ENCODE measurements around the gene HOXC4.
"Not testable (repeated sequence)": the region's sequence is repeated elsewhere in the genome, so short reads cannot be mapped to it uniquely, and the experiment has no call there.

Gene HOXC4

DNA sequence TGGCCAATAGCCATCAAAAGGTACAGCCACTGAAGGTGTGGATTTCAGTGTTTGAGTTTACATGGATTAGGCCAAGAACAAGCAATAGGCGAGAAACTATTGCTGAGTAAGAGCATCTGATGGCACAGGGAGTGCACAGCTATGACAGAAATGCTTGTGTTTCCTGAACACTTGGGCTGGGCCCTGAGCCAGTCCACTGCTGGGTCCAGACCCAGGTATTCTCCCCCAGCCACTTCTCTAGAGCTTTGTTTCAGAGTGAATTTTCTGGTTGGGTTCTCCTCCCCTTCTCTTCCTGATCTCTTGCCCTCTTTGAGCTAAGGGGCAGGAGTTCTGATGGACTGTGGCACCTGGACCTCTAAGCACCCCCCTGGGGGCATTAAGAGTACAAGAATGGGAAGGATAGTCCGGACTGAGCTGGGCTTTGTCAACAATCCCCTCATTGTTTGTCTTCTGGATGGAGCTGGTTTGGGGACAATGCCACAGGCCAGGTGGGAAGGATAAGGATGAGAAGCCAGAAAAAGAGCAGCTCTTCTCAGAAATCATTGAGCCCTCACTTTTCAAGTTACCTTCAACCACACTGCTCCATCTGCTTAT, 12.4 kb upstream of the HOXC4 start:
- no peak overlapping the region for H3K27ac Mint-ChIP-seq
- H3K27me3 Mint-ChIP-seq, result peaks cover 66% of the 10 kb centered on the region
- no peaks in the 10 kb centered on the region for H3K9me3 Mint-ChIP-seq
- H3K4me1 Mint-ChIP-seq, result peaks cover 4% of the 10 kb centered on the region
- H3K4me3 Mint-ChIP-seq, result no peak overlapping the region
- H3K36me3 Mint-ChIP-seq, result no peaks in the 10 kb centered on the region

DNA sequence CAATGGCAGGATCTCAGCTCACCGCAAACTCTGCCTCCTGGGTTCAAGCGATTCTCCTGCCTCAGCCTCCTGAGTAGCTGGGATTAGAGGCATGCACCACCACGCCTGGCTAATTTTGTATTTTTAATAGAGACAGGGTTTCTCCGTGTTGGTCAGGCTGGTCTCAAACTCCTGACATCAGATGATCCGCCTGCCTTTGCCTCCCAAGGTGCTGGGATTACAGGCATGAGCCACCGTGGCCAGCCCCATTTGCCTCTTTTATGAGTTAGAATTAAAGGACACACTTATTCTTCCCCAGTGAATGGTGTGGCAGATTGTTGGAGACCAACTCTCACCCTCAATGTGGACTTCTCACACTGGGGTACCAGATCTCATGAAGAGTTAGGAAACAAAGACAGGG, 11.6 kb upstream of the HOXC4 start:
- H3K4me3 Mint-ChIP-seq, H3K36me3 Mint-ChIP-seq, H3K27ac Mint-ChIP-seq, H3K9me3 Mint-ChIP-seq: not testable (repeated sequence)
- Mint-ChIP-seq H3K27me3 (peaks cover 70% of the 10 kb centered on the region), H3K4me1 (peaks cover 10% of the 10 kb centered on the region)

DNA sequence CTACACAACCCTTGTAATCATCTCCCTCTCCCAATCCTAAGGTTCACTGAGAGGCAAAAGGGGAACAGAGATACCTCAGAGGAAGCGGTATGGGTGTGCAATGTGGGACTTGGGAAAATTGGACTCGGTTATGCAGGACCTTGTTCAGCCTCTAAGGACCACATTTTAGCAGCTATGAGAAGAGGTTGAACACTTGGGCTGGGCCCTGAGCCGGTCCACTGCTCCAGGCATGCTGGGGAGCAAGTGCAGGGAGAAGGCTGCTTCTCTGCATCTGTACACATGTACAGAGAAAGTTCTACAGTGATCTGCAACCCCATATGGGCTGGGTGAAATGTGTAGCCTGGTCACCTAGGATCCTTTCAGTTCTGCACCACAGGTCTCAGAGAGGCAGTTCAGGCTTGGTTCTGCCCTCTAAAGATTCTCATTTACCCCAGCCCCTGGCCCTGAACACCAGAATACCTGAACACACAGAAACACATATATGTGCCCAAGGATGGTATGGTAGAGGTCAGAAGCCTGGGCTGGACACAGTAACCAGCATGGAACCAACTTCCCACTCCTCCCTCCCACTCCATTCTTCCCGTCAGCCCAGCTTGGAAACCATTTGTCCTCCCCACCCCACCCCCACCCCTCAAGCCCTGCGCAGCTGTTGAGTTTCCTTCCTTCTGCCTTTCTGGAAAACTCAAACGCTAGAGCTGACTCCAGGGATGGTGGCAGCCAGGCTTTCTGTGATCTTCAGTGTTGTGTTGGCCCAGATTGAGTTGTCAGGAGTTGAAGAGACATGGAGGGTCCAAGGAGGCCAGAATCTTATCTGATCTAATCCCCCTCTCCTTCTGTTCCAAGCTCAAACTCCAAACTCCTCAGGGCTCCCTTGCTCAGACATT, 10.4 kb upstream of the HOXC4 start:
- Mint-ChIP-seq H3K27ac (no peak overlapping the region), H3K27me3 (peaks cover 69% of the 10 kb centered on the region), H3K36me3 (no peaks in the 10 kb centered on the region), H3K4me3 (no peak overlapping the region), H3K9me3 (no peaks in the 10 kb centered on the region), H3K4me1 (peaks cover 16% of the 10 kb centered on the region)

DNA sequence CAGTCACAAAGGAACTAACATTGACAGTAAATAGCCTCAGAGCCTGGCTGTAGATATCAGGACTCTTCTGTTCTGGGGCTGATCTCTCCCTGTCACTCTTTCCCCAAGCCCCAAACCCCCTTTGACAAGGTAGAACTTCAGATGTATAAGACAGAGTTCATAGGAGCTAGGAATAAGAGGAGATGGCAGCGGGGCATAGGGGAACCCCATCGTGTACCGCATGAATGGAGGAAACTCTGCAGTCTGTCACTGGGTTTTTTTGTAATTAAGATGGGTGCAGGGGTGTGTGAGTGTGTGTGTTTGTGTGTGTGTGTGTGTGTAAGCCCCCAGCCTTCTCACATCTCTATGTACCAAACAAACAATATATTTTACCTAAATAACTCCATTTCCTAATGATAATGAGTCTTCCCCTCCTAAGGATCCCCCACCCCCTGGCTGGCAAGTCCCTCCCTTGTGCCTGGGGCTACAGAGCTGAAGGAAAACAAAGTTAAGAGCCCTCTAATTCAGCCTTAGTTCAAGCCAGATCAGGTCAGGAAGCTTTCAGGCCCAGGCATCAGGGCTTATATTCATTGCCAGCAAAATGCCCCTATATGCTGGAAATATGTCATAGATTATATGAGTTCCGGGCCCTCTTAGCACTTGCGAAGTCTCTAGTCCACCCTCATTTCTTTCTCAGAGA, 9.1 kb upstream of the HOXC4 start:
- Mint-ChIP-seq H3K27me3 (peaks cover 71% of the 10 kb centered on the region), H3K9me3 (no peaks in the 10 kb centered on the region), H3K4me1 (peaks cover 16% of the 10 kb centered on the region), H3K27ac (no peak overlapping the region), H3K36me3 (no peaks in the 10 kb centered on the region), H3K4me3 (no peak overlapping the region)

DNA sequence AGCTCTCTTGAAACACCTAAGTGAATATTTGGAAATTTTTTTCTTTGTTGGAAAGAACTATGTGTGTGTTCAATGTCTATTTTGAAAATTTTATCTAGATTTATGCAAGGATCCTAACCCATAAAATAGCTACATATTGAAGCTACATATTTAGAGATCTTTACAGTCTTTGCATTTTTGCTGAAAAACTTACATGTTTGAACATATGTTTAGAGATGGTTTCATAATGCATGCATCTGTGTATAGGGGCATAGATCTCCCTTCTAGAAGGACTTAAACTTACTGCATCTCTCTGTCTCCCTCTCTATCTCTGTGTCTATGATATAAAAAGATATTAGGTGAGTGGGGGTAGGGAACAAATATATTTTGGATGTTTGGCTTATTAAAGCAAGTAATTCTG, 8.2 kb upstream of the HOXC4 start:
- Mint-ChIP-seq H3K27me3 (peaks cover 72% of the 10 kb centered on the region), H3K27ac (no peak overlapping the region), H3K36me3 (no peaks in the 10 kb centered on the region), H3K9me3 (no peaks in the 10 kb centered on the region), H3K4me1 (peaks cover 23% of the 10 kb centered on the region), H3K4me3 (no peak overlapping the region)

DNA sequence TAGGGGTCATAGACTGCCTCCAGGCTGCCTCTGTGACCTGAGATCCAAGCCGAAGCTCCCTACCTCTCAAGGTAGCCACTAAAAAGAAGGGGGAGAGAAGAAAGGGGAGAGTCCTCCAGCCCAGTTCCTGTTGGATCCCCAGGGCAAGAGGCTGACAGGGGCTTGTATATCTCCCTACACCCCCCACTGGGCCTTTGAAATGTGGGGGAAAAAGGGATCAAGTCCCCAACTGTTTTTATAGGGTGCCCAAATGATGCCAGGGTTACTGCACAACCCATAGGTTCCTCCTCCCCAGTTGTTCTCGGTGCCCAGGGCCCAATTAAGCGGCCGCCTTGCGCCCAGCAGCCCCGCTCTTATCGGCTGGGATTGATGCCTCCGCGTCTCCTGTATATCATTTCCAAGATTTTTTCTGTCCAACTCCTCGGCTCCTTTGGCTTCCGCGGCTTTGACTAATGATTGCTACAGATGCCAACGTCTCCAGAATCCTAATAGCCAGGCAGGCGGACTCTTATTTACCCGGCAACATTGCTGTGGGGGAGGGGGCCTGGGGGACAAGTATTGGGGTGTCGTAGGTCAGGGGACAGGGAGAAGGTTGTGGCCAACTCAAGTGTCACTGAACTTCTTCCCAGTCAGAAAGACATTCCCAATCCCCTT, 7.6 kb upstream of the HOXC4 start:
- Mint-ChIP-seq H3K4me1 (peaks cover 25% of the 10 kb centered on the region), H3K27ac (no peak overlapping the region), H3K27me3 (peaks cover 73% of the 10 kb centered on the region), H3K36me3 (no peaks in the 10 kb centered on the region), H3K4me3 (no peak overlapping the region), H3K9me3 (no peaks in the 10 kb centered on the region)

DNA sequence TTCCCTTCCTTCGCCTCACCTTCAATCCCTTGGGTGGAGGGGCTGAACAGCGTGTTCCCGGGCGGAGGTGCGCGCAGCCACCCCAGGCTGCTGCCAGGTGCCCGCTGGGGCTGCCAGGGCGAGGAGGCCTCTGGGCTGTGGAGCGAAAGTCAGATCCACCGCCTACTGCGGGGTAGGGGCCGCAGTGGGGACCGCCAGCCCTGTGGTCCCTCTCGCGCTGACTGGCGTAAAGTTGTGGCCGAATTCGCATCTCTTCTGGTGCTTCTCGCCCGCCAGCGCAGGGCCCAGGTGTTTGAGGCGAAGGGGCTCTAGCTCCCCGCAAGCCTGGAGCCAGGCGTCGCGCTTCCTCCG, 6.9 kb upstream of the HOXC4 start:
- Mint-ChIP-seq H3K36me3 (no peaks in the 10 kb centered on the region), H3K9me3 (no peaks in the 10 kb centered on the region), H3K4me1 (peaks cover 30% of the 10 kb centered on the region), H3K27me3 (peaks cover 73% of the 10 kb centered on the region), H3K4me3 (peak overlapping the region; percentile 49), H3K27ac (no peak overlapping the region)

DNA sequence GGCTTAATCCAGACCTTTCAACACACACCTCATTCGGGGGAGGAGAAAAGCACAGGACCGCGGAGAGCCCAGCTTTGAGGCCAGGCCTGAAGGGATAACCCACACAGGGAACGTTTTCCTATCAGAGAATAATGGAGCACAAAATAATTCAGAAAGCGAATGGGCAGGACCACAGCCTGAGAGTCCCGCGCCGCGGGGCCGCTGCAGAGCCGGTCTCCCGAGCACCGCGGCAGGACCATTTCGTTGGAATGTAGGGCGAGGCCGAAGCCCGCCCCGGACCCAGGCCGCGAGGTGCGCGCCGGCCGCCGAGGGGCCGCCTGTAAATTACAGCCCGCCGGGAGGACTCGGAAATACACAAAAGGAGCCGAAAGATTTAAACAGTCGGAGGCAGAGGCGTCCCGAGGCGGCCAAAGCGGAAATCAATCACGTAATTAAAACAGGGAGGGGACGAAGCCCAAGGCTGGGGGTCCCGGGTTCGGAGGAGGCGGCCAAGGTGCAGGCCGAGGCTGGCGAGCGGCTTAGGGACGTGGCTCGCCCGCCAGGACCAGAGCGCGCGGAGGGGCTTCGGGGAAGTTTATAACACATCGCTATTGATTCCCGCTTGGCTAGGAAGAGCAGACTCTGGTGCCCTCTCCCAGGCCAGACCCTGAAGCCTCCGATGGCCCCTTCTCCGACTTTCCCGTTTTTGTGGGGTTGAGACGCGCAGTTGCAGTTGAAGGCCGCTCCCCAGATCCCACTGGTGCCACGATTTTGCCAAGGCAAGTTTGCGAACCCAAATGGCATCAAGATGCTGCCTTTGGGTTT, 6.3 kb upstream of the HOXC4 start:
- Mint-ChIP-seq H3K36me3 (no peaks in the 10 kb centered on the region), H3K9me3 (no peaks in the 10 kb centered on the region), H3K27me3 (peaks cover 75% of the 10 kb centered on the region), H3K4me1 (peaks cover 34% of the 10 kb centered on the region), H3K27ac (no peak overlapping the region), H3K4me3 (peak overlapping the region; percentile 49)

DNA sequence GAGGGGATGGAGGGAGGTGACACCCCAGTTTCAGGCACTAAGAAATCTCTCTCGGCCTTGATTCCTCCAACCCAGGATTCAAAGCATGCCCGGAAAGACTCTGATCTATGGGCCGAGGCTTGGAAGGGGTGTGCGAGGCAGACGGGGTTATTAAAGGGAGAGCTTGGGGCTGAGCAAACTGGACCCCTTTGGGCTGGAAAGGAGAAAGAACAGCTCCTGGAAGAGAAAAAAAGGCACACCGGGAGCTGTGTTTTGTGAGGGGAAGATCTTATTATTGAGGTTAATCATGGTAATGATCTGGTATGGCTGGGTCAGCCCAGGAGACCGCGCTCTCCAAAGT, 5.7 kb upstream of the HOXC4 start:
- Mint-ChIP-seq H3K9me3 (no peaks in the 10 kb centered on the region), H3K36me3 (no peaks in the 10 kb centered on the region), H3K27me3 (peaks cover 75% of the 10 kb centered on the region), H3K27ac (no peak overlapping the region), H3K4me3 (no peak overlapping the region), H3K4me1 (peaks cover 38% of the 10 kb centered on the region)

DNA sequence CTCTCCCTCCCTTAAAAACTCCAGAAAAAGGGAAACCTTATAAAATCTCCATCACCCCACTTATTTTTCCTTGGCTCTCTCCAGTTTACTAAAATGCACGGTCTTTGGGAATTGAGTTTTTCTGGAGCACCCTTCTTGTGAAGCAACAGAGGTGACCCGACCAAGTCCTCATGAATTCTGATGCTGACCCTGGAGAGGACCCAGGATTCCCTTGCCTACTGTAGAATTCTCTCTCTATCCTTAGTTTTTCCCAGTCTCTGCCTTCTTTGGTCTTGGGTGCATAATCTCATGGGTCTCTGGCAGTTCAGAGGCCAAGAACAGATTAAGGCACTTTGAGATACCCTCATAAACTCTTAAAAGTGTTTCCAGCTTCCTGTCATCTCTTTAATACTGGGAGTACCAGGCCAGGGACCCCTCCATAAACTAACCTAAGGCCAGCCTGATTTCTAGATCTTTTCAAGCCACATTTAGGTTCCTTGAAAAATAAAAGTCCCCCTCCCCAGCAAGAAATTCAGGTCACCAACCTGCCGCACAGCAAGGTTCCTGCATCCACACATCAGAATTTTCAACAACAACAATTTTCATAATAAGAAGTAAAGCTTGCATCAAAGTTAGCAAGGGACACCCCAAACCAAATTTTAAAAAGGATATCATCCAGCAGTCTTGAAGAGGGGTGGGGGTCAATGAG, 5.1 kb upstream of the HOXC4 start:
- Mint-ChIP-seq H3K27me3 (peaks cover 75% of the 10 kb centered on the region), H3K4me3 (no peak overlapping the region), H3K36me3 (no peaks in the 10 kb centered on the region), H3K4me1 (peaks cover 41% of the 10 kb centered on the region), H3K9me3 (no peaks in the 10 kb centered on the region), H3K27ac (no peak overlapping the region)

DNA sequence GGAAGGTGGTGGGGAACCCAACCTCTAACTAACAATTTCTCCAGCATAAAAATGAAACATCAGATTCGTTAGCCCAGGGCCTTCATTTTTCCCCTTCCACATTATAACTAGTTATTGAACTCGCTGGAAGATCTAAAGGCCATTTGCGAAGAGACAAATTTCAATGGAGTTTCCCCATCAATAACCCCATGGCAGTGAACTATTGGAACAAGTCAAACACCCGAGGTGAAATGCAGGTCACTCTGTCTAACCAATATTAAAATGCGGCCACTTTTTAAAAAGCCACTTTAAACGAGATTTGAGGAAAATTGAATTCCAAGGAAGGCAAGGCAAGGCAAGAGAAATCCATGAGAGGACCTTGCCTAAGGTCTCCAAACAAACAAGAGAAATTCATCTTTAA, 4.5 kb upstream of the HOXC4 start:
- Mint-ChIP-seq H3K36me3 (no peaks in the 10 kb centered on the region), H3K27me3 (peaks cover 77% of the 10 kb centered on the region), H3K4me1 (peaks cover 45% of the 10 kb centered on the region), H3K27ac (no peak overlapping the region), H3K4me3 (no peak overlapping the region), H3K9me3 (no peaks in the 10 kb centered on the region)

DNA sequence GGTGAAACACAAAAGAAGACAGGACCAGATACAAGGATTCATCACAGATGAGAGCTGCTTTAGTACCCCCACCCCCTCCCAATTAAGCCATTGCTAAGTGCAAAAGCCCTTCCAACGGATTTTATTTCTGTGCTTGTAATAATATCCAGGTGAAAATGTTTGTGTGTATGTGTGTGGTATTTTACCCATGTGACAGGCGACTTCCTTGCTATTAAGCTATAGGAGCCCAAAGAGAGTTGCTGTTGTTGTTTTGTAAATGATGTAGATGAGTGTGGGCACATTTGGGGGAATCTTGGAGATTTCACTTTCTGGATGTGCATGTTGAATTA, 3.2 kb upstream of the HOXC4 start:
- Mint-ChIP-seq H3K4me1 (peaks cover 49% of the 10 kb centered on the region), H3K36me3 (no peaks in the 10 kb centered on the region), H3K27ac (no peak overlapping the region), H3K9me3 (no peaks in the 10 kb centered on the region), H3K4me3 (no peak overlapping the region), H3K27me3 (peaks cover 75% of the 10 kb centered on the region)

DNA sequence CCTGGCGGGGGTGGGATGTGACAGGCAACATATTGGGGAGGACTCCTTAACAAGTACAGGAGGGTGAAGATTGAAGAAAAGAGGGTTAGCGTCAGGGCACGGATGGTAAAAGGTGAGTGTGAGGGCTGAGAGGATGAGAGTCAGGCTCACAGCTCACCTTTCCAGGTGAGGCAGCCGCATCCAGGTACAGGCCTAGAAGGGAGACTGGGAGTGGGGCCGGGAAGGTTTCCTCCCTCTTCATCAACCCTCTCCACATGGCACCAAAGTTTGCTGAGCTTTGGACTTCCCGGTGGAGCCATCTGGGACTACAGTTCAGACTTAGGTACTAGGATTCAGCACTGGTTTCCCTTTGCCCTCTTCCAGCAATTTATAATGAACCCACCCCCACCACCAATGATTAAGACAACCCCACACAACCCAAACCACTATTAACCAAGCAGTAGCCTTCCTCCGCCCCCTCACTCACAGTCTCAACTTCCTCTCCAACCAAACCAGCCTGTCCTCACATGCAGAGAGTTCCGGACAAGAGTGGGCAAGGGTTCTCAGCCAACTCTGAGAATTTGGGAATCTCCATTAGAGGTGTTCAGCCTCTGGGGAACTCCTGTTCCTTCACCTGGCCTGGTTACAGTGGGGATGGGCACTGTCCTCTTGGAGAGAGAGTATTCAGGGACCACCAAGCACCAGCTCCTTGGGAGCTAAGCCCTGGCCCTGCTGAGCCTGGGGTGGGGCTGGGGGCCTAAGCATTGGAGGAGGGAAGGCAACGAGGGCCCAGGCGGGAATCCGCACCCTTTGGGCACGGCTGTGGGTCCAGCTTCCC, 2.4 kb upstream of the HOXC4 start:
- H3K27ac Mint-ChIP-seq, result no peak overlapping the region
- peaks cover 49% of the 10 kb centered on the region for H3K4me1 Mint-ChIP-seq
- H3K36me3 Mint-ChIP-seq, result no peaks in the 10 kb centered on the region
- H3K9me3 Mint-ChIP-seq, result no peaks in the 10 kb centered on the region
- H3K4me3 Mint-ChIP-seq, result no peak overlapping the region
- H3K27me3 Mint-ChIP-seq, result peaks cover 75% of the 10 kb centered on the region

DNA sequence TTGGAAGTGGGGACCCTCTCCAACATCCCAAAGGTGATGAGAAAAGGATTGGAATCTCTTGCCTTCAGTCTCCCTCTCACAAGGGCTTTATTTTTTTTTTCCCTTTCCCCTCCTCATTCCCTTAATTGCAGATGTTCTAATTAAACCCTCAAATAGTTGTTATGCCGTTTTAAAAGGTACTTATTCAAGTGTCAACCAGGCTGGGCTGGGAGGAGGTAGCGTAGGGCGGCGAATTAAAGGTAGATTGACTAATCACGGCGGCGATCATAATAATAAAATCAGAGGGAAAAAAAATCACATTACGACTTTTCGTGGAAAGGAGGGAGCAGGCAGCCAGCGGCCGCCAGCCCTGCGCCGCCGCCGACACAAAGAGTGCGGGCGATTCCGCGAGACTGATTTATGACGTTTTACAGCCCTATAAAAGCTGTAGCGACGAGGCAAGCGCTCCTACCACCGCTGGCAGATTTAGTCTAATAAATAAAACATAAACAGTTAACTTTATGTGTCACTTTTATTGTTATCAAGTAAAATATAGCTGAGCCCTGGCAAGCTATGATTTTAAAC, 1.7 kb upstream of the HOXC4 start:
- Mint-ChIP-seq H3K27me3 (peaks cover 72% of the 10 kb centered on the region), H3K4me1 (peaks cover 43% of the 10 kb centered on the region), H3K4me3 (peak overlapping the region; percentile 3)

More for the DNA sequence above, 1.7 kb upstream of the HOXC4 start:
- H3K27ac Mint-ChIP-seq, result no peak overlapping the region
- H3K36me3 Mint-ChIP-seq, result no peaks in the 10 kb centered on the region
- no peaks in the 10 kb centered on the region for H3K9me3 Mint-ChIP-seq

All from activated naive CD4-positive, alpha-beta T cell treated with anti-CD3 and anti-CD28 coated beads, Interleukin-2, amount 50 U/mL, for 24 hours (primary cell).